Cardiac fibroblast (primary cell): ENCODE measurements around the gene C15orf39.

ENCODE experiments used
- DNase-seq, 2 donors: peaks; one replicate each; pipeline versions ENCODE4 v3.0.0 to v3.0.0-alpha.2; 2010; ENCODE audit warnings: low read depth in 2 of 2
- H3K4me3 ChIP-seq, 2 donors: replicated peaks in 1 of 2; 1 replicate in 1 of 2; 2 replicates in 1 of 2; pipeline ENCODE4 v1.5.1; 2011; ENCODE audit warnings: low read depth in 2 of 2, low read length in 2 of 2, mild to moderate bottlenecking in 2 of 2, moderate library complexity in 1 of 2
- TF ChIP-seq, protein P1 (sequence below): IDR thresholded peaks from one replicate; pipeline ENCODE4 v1.5.1; 2011; ENCODE audit warnings: low read depth, mild to moderate bottlenecking, low read length, inconsistent platforms

The C15orf39 gene

DNA sequence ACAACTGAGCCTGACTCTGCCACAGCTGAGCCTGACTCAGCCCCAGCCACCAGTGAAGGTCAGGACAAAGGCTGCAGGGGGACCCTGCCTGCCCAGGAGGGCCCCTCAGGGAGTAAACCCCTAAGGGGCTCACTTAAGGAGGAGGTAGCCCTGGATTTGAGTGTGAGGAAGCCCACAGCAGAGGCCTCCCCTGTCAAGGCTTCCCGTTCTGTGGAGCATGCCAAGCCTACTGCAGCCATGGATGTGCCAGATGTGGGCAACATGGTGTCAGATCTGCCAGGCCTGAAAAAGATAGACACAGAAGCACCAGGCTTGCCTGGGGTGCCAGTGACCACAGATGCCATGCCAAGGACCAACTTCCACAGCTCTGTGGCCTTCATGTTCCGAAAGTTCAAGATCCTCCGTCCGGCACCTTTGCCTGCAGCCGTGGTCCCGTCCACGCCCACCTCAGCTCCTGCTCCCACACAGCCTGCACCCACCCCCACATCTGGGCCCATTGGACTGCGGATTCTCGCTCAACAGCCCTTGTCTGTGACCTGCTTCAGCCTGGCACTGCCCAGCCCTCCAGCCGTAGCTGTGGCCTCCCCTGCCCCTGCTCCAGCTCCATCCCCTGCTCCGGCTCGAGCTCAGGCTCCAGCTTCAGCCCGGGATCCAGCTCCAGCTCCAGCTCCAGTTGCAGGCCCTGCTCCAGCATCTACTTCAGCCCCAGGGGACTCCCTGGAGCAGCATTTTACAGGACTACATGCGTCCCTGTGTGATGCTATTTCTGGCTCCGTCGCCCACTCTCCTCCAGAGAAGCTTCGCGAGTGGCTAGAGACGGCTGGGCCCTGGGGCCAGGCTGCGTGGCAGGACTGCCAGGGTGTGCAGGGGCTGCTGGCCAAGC, 6.2 kb downstream of the C15orf39 start:
- no peak for DNase-seq
- TF ChIP-seq, protein P1, sequence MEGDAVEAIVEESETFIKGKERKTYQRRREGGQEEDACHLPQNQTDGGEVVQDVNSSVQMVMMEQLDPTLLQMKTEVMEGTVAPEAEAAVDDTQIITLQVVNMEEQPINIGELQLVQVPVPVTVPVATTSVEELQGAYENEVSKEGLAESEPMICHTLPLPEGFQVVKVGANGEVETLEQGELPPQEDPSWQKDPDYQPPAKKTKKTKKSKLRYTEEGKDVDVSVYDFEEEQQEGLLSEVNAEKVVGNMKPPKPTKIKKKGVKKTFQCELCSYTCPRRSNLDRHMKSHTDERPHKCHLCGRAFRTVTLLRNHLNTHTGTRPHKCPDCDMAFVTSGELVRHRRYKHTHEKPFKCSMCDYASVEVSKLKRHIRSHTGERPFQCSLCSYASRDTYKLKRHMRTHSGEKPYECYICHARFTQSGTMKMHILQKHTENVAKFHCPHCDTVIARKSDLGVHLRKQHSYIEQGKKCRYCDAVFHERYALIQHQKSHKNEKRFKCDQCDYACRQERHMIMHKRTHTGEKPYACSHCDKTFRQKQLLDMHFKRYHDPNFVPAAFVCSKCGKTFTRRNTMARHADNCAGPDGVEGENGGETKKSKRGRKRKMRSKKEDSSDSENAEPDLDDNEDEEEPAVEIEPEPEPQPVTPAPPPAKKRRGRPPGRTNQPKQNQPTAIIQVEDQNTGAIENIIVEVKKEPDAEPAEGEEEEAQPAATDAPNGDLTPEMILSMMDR: no peak
- no peak overlapping the region for H3K4me3 ChIP-seq

DNA sequence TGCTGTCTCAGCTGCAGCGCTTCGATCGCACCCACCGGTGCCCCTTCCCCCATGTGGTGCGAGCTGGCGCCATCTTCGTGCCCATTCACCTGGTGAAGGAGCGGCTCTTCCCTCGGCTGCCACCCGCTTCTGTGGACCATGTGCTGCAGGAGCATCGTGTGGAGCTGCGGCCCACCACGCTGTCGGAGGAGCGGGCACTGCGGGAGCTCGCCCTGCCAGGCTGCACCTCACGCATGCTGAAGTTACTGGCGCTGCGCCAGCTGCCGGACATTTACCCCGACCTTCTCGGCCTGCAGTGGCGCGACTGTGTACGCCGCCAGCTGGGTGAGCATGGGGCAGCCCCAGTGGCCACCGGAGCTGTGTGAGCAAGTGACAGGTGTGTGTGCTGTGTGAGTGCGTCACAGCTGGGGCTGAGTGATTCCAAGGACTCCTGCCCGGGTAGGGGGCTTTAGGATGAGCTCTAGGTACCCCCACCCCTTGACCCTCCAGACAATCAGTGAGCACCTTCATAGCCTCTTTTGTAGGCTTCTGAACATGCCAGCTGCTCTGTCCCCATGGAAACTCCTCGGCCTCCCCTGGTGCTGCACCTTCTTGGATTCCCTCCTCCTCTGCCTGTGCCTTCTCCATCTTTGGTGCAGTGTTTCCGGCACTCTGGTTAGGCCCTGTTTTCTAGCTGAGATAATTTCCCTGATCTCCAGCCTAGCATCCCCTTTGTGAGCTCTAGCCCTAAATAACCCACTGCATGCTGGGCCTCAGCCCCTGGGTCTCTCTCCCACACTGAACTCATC, 7.0 kb downstream of the C15orf39 start:
- TF ChIP-seq, protein P1: no peak
- no peak overlapping the region for H3K4me3 ChIP-seq

DNA sequence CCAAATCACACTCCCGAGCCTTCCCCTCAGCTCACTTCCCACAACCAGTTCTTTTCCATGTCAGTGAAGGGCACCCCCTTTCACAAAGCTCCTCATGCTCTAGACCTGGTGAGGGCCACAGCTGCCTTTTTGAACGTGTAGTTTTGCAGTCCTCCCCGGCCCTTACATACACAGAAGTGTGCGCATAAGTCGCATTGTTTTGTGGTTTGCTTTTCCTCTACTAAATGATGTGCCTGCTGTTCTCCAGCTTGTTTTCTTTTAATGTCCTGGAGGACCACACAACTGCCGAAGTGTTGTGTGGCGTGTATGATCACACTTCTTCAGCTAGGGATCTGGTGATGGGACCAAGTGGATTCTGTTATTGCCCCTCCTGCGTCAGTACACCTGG, 7.6 kb downstream of the C15orf39 start:
- TF ChIP-seq, protein P1: no peak

More for the DNA sequence above, 7.0 kb downstream of the C15orf39 start:
- DNase-seq: no peak

DNA sequence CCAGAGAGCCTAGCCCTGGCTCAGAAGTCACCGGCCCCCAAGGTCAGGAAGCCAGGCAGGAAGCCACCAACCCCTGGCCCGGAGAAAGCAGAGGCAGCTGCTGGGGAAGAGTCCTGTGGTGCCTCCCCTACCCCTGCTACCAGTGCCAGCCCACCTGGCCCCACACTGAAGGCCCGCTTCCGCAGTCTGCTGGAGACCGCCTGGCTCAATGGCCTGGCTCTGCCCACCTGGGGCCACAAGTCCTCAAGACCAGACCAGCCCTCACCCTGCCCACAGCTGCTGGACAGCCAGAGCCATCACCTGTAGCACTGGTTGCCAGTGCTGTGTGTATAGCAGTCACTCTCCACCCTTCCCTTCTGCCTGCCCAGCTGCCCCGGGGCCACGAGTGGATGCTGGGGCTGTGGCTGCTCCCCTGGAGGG, 9.1 kb downstream of the C15orf39 start:
- H3K4me3 ChIP-seq: no peak overlapping the region
- TF ChIP-seq, protein P1: no peak
- no peak for DNase-seq

More for the DNA sequence above, 7.6 kb downstream of the C15orf39 start:
- no peak overlapping the region for H3K4me3 ChIP-seq
- no peak for DNase-seq

DNA sequence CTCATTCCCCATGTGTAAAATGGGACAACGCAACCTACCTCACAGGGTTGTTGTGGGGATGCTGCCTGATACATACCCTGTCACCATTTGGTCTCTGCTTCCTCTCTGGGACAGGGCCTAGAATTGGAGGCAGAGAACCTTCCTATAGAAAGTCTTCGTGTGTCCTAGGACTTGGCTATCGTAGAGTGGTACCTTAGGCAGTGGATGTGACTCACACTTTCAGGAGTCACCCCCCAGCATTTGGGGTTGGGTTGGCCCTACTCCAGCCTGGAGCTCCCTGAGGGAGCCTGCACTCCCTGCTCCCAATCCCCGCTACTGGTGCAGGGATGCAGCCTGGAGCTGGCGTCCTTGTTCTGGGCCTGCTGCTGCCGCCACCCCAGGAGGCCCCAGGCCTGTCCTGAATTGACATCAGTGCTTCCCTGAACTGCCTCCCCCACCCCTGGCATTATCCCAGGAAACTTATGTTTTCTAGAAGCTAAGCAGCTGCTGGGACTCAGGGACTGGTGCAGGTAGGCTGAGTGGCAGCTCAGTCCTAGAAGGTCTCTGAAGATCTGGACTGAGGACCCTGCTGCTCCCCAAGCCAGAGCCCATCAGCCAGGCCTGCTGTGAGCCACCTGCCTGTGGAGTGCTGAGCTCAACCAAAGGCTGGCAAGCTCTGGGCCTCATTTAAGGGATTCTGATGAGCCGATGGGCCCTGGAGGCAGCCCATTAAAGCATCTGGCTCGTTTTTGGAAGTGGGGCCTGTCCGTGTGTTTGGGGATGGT, 9.9 kb downstream of the C15orf39 start:
- TF ChIP-seq, protein P1: no peak
- DNase-seq: peak in 1 of 2 donors; percentile 26
- H3K4me3 ChIP-seq: no peak overlapping the region

DNA sequence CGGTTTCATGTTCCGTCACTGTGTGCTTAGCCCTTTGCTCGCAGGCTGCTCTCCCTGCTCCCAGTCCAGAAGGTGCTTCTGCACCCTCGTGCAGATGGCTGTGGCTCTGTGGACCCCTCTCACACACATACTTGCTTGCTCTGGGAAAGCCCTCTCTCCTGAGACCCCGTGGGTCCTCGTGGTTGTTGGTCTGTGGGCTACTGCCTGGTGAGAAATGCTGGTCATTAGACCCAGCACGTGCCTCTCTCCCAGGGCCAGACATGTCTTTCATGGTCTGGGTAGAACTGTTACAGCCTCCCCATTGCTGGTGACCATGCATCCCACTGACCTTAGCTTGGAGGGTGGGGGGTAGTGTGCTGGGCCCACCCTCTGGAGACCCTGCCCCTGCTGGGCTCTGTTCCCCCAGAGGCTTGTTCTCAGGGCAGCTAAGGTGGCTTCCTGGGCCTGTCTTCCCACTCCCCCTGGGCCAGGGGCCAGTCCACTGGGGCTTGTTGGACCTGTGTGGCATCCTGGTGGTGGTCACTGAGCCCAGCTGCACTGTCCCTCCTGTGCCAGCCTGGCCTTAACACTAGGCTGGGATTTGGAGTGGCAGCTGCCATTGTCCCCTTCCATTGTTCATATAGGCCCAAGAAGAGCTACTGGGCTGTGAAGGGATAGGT, 10.6 kb downstream of the C15orf39 start:
- TF ChIP-seq, protein P1: no peak
- no peak for DNase-seq
- no peak overlapping the region for H3K4me3 ChIP-seq
